GM19238 (cell line): Measurements from ENCODE around the gene SIK2.
"Not testable (repeated sequence)": the region's sequence is repeated elsewhere in the genome, so short reads cannot be mapped to it uniquely, and the experiment has no call there.

Experiments used
- DNase-seq: peaks from one replicate; pipeline ENCODE4 v3.0.0; 2011; ENCODE audit warnings: low spot score; ENCODE audit not compliant: insufficient read length

The SIK2 gene

DNA sequence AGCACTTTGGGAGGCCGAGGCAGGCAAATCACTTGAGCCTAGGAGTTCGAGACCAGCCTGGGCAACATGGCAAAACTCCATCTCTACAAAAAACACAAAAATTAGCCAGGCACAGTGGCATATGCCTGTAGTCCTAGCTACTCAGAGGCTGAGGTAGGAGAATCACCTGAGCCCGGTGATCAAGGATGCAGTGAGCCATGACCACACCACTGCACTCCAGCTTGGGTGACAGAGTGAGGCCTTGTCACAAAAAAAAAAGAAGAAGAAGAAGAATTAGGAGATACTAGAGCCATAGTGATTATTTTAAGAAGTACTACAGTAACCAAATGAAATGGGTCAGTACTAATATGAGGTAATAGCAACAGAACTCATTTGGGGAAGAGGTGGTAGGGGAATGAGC lies 56.2 kb downstream of the SIK2 start:
- DNase-seq: not testable (repeated sequence)

DNA sequence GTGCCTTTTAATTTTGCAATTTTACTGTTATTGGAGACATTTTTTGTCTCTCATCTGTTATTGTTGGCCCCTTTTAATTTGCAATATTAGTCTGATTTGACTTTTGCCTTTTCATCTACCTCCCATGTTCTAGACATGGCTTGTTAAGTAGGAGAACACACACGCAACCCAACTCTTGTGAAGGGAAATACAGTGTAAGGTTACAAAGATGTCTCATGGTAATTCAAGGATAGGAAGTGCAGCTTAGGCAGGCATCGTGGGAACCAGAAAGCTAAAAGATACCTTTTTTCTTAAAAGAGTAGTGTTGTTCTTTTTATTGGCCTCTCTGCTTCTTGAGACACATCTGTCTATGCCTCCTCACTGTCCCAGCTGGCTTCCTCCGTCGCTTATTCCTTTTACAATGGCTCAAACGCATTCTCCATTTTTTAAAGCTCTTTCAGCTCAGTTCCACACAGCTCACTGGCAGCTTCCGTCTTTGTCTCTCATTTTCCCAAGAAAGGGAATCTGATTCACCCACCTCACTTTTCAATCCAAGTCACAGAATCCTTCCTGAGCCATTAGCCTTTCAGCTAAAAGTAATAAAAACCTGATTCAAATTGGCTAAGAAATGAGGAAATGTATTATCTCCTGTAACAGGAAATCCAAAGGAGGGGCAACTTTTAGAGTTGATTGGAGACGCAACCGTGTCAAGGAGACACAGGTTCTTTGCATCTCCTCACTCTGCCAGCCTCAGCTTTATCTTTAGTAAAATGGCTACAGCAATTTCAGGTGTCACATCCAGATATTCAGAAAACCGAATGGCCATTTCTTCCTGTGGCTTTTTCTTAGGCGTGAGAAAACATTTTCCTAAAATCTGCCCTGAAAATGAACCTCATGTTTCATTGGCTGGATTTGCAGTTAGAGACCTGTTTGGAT lies 57.2 kb downstream of the SIK2 start:
- no peak for DNase-seq

GRCh38 chr11:111660822-111661221 lies 58.6 kb downstream of the SIK2 start:
- DNase-seq: no peak

- no peak for DNase-seq
Measured at GRCh38 chr11:111663820-111664219, 61.6 kb downstream of the SIK2 start.

GRCh38 chr11:111665777-111666176 lies 63.5 kb downstream of the SIK2 start:
- no peak for DNase-seq

GRCh38 chr11:111668980-111669379 lies 66.7 kb downstream of the SIK2 start:
- no peak for DNase-seq

DNA sequence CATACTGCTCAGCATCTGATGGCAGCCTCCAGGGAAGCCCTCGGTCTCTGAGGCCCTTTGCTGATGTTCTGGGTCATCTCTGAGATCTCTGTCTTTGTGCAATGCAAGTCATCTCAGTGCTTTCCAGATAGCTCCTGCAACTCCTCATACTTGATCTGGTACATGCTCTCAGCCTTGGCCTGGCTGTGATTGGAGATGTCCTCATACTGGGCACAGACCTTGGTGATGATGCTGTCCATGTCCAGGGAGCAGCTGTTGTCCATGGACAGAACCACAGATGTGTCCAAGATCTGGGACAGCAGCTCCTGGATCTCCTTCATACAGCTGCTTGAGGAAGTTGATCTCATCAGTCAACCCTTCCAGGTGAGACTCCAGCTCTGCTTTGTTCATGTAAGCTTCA lies 69.1 kb downstream of the SIK2 start:
- no peak for DNase-seq

- no peak for DNase-seq
Measured at GRCh38 chr11:111672949-111673348, 70.7 kb downstream of the SIK2 start.

DNA sequence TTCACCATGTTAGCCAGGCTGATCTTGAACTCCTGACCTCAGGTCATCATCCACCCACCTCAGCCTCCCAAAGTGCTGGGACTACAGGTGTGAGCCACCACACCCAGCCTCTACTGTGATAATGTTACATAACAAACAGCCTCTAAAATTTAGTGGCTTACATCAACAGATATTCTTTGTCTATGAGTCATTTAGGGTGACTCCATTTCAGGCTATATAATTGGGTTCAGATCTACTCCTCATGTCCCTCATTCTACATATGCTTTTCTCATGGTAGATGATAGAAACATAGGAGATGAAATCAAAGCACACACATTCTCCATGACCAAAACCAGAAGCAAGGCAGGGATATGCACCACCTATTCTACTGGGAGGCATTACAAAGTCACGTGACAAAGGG lies 72.7 kb downstream of the SIK2 start:
- DNase-seq: no peak

- no peak for DNase-seq
Measured at GRCh38 chr11:111675891-111676290, 73.6 kb downstream of the SIK2 start.

GRCh38 chr11:111676878-111677585 lies 74.8 kb downstream of the SIK2 start:
- DNase-seq: no peak

GRCh38 chr11:111680486-111681175 lies 78.4 kb downstream of the SIK2 start:
- DNase-seq: no peak

- no peak for DNase-seq
Measured at GRCh38 chr11:111683806-111684205, 81.6 kb downstream of the SIK2 start.

GRCh38 chr11:111684251-111684650 lies 82.0 kb downstream of the SIK2 start:
- DNase-seq: no peak

DNA sequence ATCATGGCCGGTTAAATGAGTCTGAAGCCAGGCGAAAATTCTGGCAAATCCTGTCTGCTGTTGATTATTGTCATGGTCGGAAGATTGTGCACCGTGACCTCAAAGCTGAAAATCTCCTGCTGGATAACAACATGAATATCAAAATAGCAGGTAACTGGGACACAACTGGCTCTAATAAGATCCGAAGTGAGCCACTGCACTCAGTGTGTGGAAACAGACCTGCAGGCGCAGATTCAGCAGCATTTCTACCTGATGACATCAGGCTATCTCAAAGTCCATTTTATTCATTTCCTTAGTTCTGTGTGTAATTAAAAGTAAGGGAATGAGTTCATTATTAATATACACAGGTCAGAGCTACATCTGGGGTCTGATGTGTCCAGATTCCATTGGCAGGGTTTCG lies 85.8 kb downstream of the SIK2 start:
- DNase-seq: no peak

DNA sequence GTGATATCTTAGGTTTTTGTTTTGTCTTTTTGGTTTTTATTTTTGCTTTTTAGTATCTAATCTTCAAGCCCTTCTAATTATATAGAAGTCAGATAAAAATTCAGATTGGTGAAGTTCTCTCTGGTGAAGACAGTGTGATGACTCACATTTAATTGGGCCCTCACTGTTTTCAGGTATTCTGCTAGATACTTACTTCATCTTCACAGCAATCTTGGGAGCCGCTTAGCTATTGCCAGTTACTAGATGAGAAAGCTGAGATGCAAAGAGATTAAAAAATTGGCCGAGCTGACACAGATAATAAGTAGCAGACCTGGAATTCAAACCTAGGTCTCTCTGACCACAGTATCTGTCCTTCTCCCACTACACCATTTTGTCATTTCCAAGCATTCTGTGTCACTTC lies 88.9 kb downstream of the SIK2 start:
- no peak for DNase-seq

- no peak for DNase-seq
Measured at GRCh38 chr11:111691741-111692140, 89.5 kb downstream of the SIK2 start.

DNA sequence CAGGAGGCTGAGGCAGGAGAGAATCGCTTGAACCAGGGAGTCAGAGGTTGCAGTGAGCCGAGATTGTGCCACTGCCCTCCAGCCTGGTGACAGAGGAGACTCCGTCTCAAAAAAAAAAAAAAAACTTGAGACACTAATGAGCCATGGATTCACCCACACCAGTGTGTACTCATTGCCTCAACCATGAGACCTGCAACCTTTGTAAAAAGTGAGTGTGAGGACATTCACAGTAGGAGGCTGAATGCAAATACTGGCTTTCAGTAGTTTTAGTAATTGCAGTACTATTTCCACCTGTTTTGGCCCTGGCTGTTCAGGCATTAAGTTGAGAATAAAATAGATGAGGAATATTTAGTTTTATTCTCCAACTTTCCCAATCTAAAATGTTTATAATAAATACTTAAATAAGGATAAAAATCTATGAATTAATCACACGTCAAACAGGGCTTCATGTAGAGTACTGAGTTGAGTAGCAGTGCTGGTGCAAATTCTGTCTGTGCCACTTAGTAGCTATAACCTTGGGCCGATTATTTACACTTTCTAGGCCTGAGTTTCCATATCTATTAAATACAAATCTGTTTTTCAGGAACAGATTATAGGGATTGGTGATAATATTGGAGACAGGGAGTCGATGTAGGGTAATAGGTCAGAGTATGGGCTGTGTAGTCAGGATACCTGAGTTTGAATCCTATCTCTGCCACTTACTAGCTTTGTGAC lies 91.1 kb downstream of the SIK2 start:
- no peak for DNase-seq

- DNase-seq: no peak
Measured at GRCh38 chr11:111694851-111695250, 92.6 kb downstream of the SIK2 start.

- no peak for DNase-seq
Measured at GRCh38 chr11:111696556-111696955, 94.3 kb downstream of the SIK2 start.

GRCh38 chr11:111697933-111698371 lies 95.7 kb downstream of the SIK2 start:
- DNase-seq: no peak
